A673 (cell line): ENCODE results near the gene ERP44. TPM values are rescaled to one million over a fixed set of nuclear protein-coding genes. Genes with fewer than 3 reads are reported as not detected.

ENCODE experiments used
- BruUV-seq: library from RNA; stranded (reverse); fragments of 400-500 nt; replicated peaks from 2 replicates; lab custom pipeline; 2021; lab: Mats Ljungman, UMichigan
- CTCF ChIA-PET: fragments of 300-600 bp; sonication (Branson Sonifier 250); formaldehyde crosslinking; loops from one replicate; lab custom pipeline; 2022; ENCODE audit warnings: antibody characterized with exemption; lab: Charles Lee
- POLR2A ChIA-PET: fragments of 300-600 bp; sonication (Branson Sonifier 250); formaldehyde crosslinking; loops from one replicate; lab custom pipeline; 2022; ENCODE audit warnings: antibody characterized with exemption; ENCODE audit not compliant: low non-redundant PET; lab: Charles Lee
- DNase-seq: peaks from one replicate; pipeline ENCODE4 v3.0.0-alpha.2; 2015; ENCODE audit warnings: low spot score
- H3K27ac ChIP-seq: fragments of 200-600 bp; sonication (generic); 2 replicates; pipeline ENCODE4 v1.5.1; 2016; ENCODE audit warnings: mixed run types, low read depth, mild to moderate bottlenecking, mixed read lengths, antibody characterized with exemption, low read length; ENCODE audit not compliant: poor library complexity, severe bottlenecking
- H3K27me3 ChIP-seq: fragments of 200-600 bp; sonication (generic); replicated peaks from 2 replicates; pipeline ENCODE4 v1.6.1; 2017; ENCODE audit warnings: mixed run types, low read depth, mild to moderate bottlenecking, mixed read lengths, antibody characterized with exemption, low read length; ENCODE audit not compliant: insufficient read depth, poor library complexity
- H3K36me3 ChIP-seq: fragments of 200-600 bp; sonication (generic); 2 replicates; pipeline ENCODE4 v1.6.1; 2016; ENCODE audit warnings: mixed run types, mild to moderate bottlenecking, mixed read lengths, antibody characterized with exemption, low read length; ENCODE audit not compliant: insufficient read depth, poor library complexity, severe bottlenecking
- H3K4me1 ChIP-seq: fragments of 200-600 bp; sonication (generic); 2 replicates; pipeline ENCODE4 v1.6.1; 2017; ENCODE audit warnings: mixed run types, mild to moderate bottlenecking, mixed read lengths, antibody characterized with exemption, low read length; ENCODE audit not compliant: insufficient read depth, poor library complexity, severe bottlenecking
- H3K4me3 ChIP-seq: fragments of 200-600 bp; sonication (generic); 2 replicates; pipeline ENCODE4 v1.5.1; 2016; ENCODE audit warnings: low read depth, mixed run types, mild to moderate bottlenecking, mixed read lengths, low read length; ENCODE audit not compliant: poor library complexity, severe bottlenecking
- H3K9me3 ChIP-seq: fragments of 200-600 bp; sonication (generic); 2 replicates; pipeline ENCODE4 v1.6.1; 2016; ENCODE audit warnings: mixed run types, low read depth, mild to moderate bottlenecking, mixed read lengths, antibody characterized with exemption, low read length; ENCODE audit not compliant: poor library complexity, severe bottlenecking
- EZH2 ChIP-seq: fragments of 200-600 bp; sonication (generic); IDR thresholded peaks from 2 replicates; pipeline ENCODE4 v1.6.1; 2017; ENCODE audit warnings: borderline replicate concordance, low read depth, mild to moderate bottlenecking, mixed read lengths, antibody characterized with exemption, low read length; ENCODE audit not compliant: poor library complexity, severe bottlenecking
- intact Hi-C: fragments of 100-400 bp; cut with micrococcal nuclease; formaldehyde crosslinking; loops from one replicate; pipeline ENCODE4 v1.10.0; 2022; ENCODE audit not compliant: unreplicated experiment
- total RNA-seq: library from RNA; stranded (reverse); gene quantifications from 2 replicates; pipeline ENCODE4 v1.2.3, GENCODE V29; 2021
- TF ChIP-seq, protein P1 (sequence below): fragments of 300-800, 200-600 bp; sonication (generic); conservative IDR thresholded peaks from 2 replicates; pipeline ENCODE4 v1.5.1; 2017; ENCODE audit warnings: low read depth, mild to moderate bottlenecking, antibody characterized with exemption, low read length, moderate library complexity, mixed read lengths

Gene ERP44
- total RNA-seq, 1 experiment from 2014 or later = 16.8 TPM

DNA sequence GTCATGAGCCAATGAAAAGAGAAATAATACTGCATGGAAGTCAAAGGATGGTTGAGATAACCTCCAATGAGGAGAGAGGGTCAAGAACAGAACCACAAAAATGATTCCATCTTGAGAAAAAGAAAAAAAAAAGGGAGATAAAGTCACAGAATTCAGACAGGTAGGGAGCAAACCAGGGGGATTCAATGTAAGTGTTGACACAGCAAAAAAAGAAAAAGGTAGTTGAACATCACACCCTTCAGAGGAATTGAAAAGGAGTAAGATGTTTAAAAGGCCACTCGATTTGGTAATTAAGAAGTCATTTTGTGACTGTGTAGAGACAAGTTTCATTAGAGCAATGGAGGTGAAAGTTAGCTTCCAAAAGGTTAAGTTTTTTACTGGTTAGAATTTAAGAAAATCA, 79.3 kb downstream of the ERP44 start:
- H3K27me3 ChIP-seq = no peaks in the 10 kb centered on the region
- H3K9me3 ChIP-seq = no peaks in the 10 kb centered on the region
- no peak overlapping the region for H3K4me3 ChIP-seq
- no TSS peak for BruUV-seq
- intact Hi-C loops = no loop called here
- peaks cover 10% of the 10 kb centered on the region for H3K4me1 ChIP-seq
- ChIA-PET CTCF (no interaction called here), POLR2A (no interaction called here)
- no peak for DNase-seq
- H3K27ac ChIP-seq = no peak overlapping the region
- TF ChIP-seq EZH2 = no peak
- TF ChIP-seq, protein P1, sequence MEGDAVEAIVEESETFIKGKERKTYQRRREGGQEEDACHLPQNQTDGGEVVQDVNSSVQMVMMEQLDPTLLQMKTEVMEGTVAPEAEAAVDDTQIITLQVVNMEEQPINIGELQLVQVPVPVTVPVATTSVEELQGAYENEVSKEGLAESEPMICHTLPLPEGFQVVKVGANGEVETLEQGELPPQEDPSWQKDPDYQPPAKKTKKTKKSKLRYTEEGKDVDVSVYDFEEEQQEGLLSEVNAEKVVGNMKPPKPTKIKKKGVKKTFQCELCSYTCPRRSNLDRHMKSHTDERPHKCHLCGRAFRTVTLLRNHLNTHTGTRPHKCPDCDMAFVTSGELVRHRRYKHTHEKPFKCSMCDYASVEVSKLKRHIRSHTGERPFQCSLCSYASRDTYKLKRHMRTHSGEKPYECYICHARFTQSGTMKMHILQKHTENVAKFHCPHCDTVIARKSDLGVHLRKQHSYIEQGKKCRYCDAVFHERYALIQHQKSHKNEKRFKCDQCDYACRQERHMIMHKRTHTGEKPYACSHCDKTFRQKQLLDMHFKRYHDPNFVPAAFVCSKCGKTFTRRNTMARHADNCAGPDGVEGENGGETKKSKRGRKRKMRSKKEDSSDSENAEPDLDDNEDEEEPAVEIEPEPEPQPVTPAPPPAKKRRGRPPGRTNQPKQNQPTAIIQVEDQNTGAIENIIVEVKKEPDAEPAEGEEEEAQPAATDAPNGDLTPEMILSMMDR = no peak
- H3K36me3 ChIP-seq = peaks cover 1% of the 10 kb centered on the region

DNA sequence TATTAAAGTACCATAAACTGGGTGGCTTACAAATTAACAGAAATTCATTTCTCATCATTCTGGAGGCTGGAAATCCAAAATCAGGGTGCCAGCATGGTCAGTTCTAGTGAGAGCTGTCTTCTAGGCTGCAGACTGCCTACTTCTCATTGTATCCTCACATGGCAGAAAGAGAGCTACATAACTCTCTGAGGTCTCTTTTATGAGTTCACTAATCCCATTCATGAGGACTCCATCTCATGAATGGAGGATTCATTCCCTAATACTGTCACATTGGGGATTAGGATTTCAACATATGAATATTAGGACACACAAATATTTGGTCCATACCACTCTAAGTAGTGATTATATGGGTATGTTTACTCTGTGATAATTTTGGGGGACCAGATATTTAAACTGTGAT, 84.0 kb downstream of the ERP44 start:
- peak; percentile 33 for DNase-seq
- ChIA-PET POLR2A (no interaction called here), CTCF (no interaction called here)
- Histone ChIP-seq H3K4me3 (no peak overlapping the region), H3K36me3 (no peaks in the 10 kb centered on the region), H3K4me1 (peaks cover 12% of the 10 kb centered on the region), H3K27ac (no peak overlapping the region), H3K9me3 (peaks cover 11% of the 10 kb centered on the region), H3K27me3 (no peaks in the 10 kb centered on the region)
- TF ChIP-seq, protein P1 = no peak
- no peak for TF ChIP-seq EZH2
- intact Hi-C loops = no loop called here
- no TSS peak for BruUV-seq

DNA sequence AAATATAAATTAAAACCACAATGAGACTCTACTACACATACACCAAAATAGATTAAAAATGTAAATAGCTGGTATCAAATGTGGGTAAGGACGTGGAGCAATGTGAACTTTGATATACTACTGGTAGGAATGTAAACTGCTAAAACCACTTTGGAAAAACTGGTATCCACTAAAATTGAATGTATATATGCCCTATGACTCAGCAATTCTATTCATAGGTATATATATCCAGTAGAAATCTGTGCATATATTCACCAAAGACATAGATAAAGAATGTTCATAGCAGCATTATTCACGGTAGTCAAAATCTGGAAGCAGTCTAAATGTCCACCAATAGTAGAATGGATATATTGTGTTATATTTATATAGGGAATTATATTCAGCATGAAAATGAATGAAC, 85.2 kb downstream of the ERP44 start:
- intact Hi-C loops = no loop called here
- DNase-seq = no peak
- H3K36me3 ChIP-seq = no peaks in the 10 kb centered on the region
- no peak overlapping the region for H3K27ac ChIP-seq
- CTCF ChIA-PET = no interaction called here
- H3K27me3 ChIP-seq = no peaks in the 10 kb centered on the region
- POLR2A ChIA-PET = no interaction called here
- no TSS peak for BruUV-seq
- peaks cover 11% of the 10 kb centered on the region for H3K9me3 ChIP-seq
- peaks cover 13% of the 10 kb centered on the region for H3K4me1 ChIP-seq
- no peak for TF ChIP-seq EZH2
- TF ChIP-seq, protein P1 = no peak
- no peak overlapping the region for H3K4me3 ChIP-seq
